Large intestine (tissue), 12 donors: Measurements from ENCODE around the gene TNRC6C. TPM values are rescaled to one million over a fixed set of nuclear protein-coding genes. Genes with fewer than 3 reads are reported as not detected.

Source experiments
- DNase-seq, 2 donors: peaks; one replicate each; pipeline versions ENCODE4 v3.0.0 to v3.0.0-alpha.2; 2013
- H3K27ac ChIP-seq: one replicate; pipeline ENCODE4 v1.5.1; 2013; ENCODE audit warnings: low read length
- H3K27me3 ChIP-seq: 2 replicates; pipeline ENCODE4 v1.6.1; 2013; ENCODE audit warnings: low read length; ENCODE audit not compliant: control insufficient read depth, insufficient read depth
- H3K36me3 ChIP-seq: 2 replicates; pipeline ENCODE4 v1.6.1; 2013; ENCODE audit warnings: low read length; ENCODE audit not compliant: control insufficient read depth, insufficient read depth
- H3K4me1 ChIP-seq: one replicate; pipeline ENCODE4 v1.6.1; 2013; ENCODE audit warnings: low read length; ENCODE audit not compliant: control insufficient read depth, insufficient read depth
- H3K4me3 ChIP-seq: one replicate; pipeline ENCODE4 v1.5.1; 2013; ENCODE audit warnings: low read length
- H3K9me3 ChIP-seq: one replicate; pipeline ENCODE4 v1.6.1; 2013; ENCODE audit warnings: mild to moderate bottlenecking, low read depth, low read length, moderate library complexity; ENCODE audit not compliant: control insufficient read depth
- WGBS: methylation state at CpG from one replicate; pipeline ENCODE4 v1.1.5; 2013; ENCODE audit warnings: low lambda C conversion rate; ENCODE audit not compliant: insufficient coverage; 5-methylcytosine and 5-hydroxymethylcytosine counted together
- long read RNA-seq, 11 donors: transcript quantifications; one replicate each; lab custom pipeline, GENCODE V29; 2026
- polyA plus RNA-seq: library from polyadenylated mRNA; unstranded; fragments of 120-200 nt; gene quantifications from one replicate; pipeline ENCODE4 v1.2.1, GENCODE V29; 2013

The TNRC6C gene
- polyA plus RNA-seq, result 6.5 TPM
- long read RNA-seq, donor 1, result 0 reads
- long read RNA-seq, donor 2, result 0 reads
- long read RNA-seq, donor 3, result 0 reads
- long read RNA-seq, donor 4, result 0 reads
- long read RNA-seq, donor 5, partial matches to known transcripts, result 6 of 6 reads
- long read RNA-seq, donor 5, other reads (novel, unspliced or antisense), result 0 of 6 reads
- long read RNA-seq, donor 6, result 0 reads
- long read RNA-seq, donor 7, result 0 reads
- long read RNA-seq, donor 8, result 0 reads
- long read RNA-seq, donor 9, partial matches to known transcripts, result 8 of 8 reads
- long read RNA-seq, donor 9, other reads (novel, unspliced or antisense), result 0 of 8 reads
- long read RNA-seq, donor 10, partial matches to known transcripts, result 15 of 25 reads
- long read RNA-seq, donor 10, other reads (novel, unspliced or antisense), result 10 of 25 reads
- long read RNA-seq, donor 11, partial matches to known transcripts, result 6 of 6 reads
- long read RNA-seq, donor 11, other reads (novel, unspliced or antisense), result 0 of 6 reads

DNA sequence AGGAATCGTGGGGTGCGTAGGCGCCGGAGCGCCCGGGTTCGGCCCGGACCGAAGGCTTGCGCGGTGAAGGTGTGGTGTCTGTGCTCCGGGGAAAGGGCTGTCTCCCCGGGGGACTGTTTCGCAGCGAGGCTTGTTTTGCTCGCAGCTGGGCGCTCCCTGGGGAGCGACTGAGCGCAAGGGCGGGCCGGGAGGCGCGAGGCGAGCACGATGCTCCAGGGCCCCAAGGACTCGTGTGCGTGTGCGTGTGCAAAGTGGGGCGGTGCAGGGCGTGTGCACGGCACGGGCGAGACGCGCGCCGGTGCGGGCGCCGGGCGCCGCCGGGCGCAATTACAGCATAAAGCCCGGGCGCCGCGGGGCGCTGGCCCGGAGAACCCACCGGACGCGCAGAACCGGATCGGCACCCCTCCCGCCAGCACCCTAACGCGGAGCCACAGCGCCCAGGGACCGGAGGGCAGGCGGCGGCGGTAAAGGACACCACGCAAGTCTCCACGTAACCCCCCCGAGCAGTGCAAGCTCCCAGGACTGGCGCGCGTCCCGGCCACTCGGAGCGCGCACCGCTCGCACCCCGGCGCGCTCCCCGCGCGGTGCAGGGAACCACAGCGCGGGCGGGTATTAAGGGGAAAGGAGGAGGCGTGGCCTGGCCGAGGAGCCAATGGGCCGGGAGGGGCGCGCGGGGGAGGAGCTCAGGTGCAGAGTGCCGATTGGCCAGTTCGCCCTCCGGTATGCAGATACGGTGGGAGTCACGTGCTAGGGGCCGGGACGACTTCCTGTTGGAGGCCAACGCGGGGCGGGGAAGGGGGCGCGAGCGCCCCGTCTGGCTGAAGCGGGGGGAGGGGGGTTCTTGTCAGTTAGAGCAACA is at the start of gene TNRC6C:
Gene TNRC6C (plus strand): TSS at position 847 of the 859 bp plus-strand sequence. CDS start 45,504 bp downstream, outside the sequence.
- Histone ChIP-seq H3K9me3 (no peaks in the 10 kb centered on the region), H3K36me3 (no peaks in the 10 kb centered on the region), H3K27me3 (peaks cover 77% of the 10 kb centered on the region), H3K4me3 (peak within 1 kb of the TSS; percentile 54), H3K27ac (no peak within 1 kb of the TSS), H3K4me1 (peaks cover 15% of the 10 kb centered on the region)
- peak; percentile 99 for DNase-seq
- no CpG with 5 or more reads among the region's 105 CpGs for WGBS

- no peak overlapping the region for H3K27ac ChIP-seq
- WGBS, result no CpG with 5 or more reads among the region's 19 CpGs
- no peaks in the 10 kb centered on the region for H3K36me3 ChIP-seq
- no peak for DNase-seq
- H3K4me1 ChIP-seq, result no peaks in the 10 kb centered on the region
- H3K27me3 ChIP-seq, result peaks cover 48% of the 10 kb centered on the region
- H3K4me3 ChIP-seq, result no peak overlapping the region
- H3K9me3 ChIP-seq, result no peaks in the 10 kb centered on the region
Measured at GRCh38 chr17:77909236-77909635, 49.3 kb upstream of the TNRC6C start.

- H3K9me3 ChIP-seq, result no peaks in the 10 kb centered on the region
- H3K27ac ChIP-seq, result no peak overlapping the region
- no CpG with 5 or more reads among the region's 13 CpGs for WGBS
- H3K4me3 ChIP-seq, result no peak overlapping the region
- H3K27me3 ChIP-seq, result peaks cover 50% of the 10 kb centered on the region
- H3K36me3 ChIP-seq, result no peaks in the 10 kb centered on the region
- no peaks in the 10 kb centered on the region for H3K4me1 ChIP-seq
- DNase-seq, result no peak
Measured at GRCh38 chr17:77909816-77910215, 48.7 kb upstream of the TNRC6C start.

GRCh38 chr17:77914385-77915254 is 43.9 kb upstream of the TNRC6C start:
- no peaks in the 10 kb centered on the region for H3K9me3 ChIP-seq
- no peak overlapping the region for H3K4me3 ChIP-seq
- 57% methylated on average over 5 of the region's 18 CpGs for WGBS
- H3K27ac ChIP-seq, result no peak overlapping the region
- no peaks in the 10 kb centered on the region for H3K36me3 ChIP-seq
- DNase-seq, result peak; percentile 32 to 44
- H3K27me3 ChIP-seq, result peaks cover 46% of the 10 kb centered on the region
- no peaks in the 10 kb centered on the region for H3K4me1 ChIP-seq

DNA sequence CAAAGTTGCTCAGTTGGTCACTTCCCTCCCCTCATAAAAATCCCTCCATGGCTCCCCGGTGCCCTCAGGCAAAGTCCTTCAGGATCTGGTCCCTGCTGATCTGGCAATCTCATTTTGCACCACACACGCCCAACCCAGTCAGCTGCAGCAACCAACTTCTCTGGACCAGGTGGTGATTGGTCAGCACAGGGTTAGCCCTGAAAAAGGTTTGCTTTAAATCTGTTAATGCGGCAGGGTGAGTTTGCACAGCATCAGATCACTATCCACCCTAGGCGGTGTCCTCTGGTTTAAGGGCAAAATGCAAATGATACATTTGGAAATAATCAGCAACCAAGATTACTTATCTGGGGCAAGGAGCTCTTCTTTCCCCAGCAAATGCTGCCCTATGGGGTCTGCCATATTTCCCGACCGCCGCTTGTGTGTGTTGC is 42.9 kb upstream of the TNRC6C start:
- H3K9me3 ChIP-seq, result no peaks in the 10 kb centered on the region
- DNase-seq, result no peak

GRCh38 chr17:77916264-77916663 is 42.2 kb upstream of the TNRC6C start:
- no peak overlapping the region for H3K27ac ChIP-seq
- H3K27me3 ChIP-seq, result peaks cover 50% of the 10 kb centered on the region
- DNase-seq, result no peak
- 40% methylated on average over 1 of the region's 6 CpGs for WGBS
- no peaks in the 10 kb centered on the region for H3K9me3 ChIP-seq
- H3K4me1 ChIP-seq, result no peaks in the 10 kb centered on the region
- H3K4me3 ChIP-seq, result no peak overlapping the region
- no peaks in the 10 kb centered on the region for H3K36me3 ChIP-seq

More for the DNA sequence above, 42.9 kb upstream of the TNRC6C start:
- peaks cover 47% of the 10 kb centered on the region for H3K27me3 ChIP-seq
- H3K4me3 ChIP-seq, result no peak overlapping the region
- H3K36me3 ChIP-seq, result no peaks in the 10 kb centered on the region
- no peak overlapping the region for H3K27ac ChIP-seq
- no peaks in the 10 kb centered on the region for H3K4me1 ChIP-seq
- WGBS, result no CpG with 5 or more reads among the region's 7 CpGs

DNA sequence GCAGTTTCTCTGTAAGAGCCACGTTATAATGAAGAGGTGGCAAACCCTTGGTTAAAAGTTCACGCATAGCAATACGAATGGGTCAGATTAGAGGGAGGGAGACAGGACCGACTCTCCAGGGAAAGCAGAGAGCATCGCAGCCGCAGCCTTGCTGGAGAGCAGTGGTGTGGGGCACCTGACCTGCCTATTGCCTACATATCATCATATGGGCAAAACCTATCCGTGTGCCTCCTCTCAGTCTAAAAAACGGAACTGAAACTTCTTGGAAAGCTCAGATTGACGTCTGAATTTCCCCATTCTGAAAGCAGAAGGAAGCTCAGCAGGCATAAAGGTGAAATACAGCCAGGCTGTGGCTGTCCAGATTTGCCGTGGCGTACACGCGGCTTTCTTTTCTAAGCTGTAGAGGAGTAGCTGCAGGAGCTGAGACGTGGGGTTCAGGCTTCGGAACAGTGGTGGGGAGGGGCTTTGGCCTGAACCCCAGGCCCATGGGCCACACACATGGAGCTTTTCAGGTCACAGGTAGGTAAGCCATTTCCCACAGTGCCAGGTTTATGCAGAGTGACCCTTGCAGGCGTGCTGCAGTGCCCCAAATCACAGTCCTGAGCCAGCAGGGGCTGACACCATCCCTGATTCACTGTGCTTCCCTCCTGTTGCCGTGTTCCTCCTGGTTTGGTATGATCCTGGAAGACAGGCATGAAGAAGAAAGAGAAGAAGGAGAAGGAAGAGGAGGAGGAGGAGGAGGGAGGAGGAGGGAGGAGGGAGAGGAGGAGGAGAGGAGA is 41.6 kb upstream of the TNRC6C start:
- H3K4me3 ChIP-seq, result no peak overlapping the region
- H3K4me1 ChIP-seq, result no peaks in the 10 kb centered on the region
- peaks cover 56% of the 10 kb centered on the region for H3K27me3 ChIP-seq
- no CpG with 5 or more reads among the region's 17 CpGs for WGBS
- DNase-seq, result no peak
- H3K9me3 ChIP-seq, result no peaks in the 10 kb centered on the region
- no peaks in the 10 kb centered on the region for H3K36me3 ChIP-seq
- H3K27ac ChIP-seq, result no peak overlapping the region

GRCh38 chr17:77919276-77919675 is 39.2 kb upstream of the TNRC6C start:
- Histone ChIP-seq H3K27ac (no peak overlapping the region), H3K4me3 (no peak overlapping the region), H3K36me3 (no peaks in the 10 kb centered on the region), H3K9me3 (no peaks in the 10 kb centered on the region), H3K27me3 (peaks cover 67% of the 10 kb centered on the region), H3K4me1 (peaks cover 4% of the 10 kb centered on the region)
- DNase-seq, result no peak
- no CpG with 5 or more reads among the region's 3 CpGs for WGBS

GRCh38 chr17:77923135-77923534 is 35.4 kb upstream of the TNRC6C start:
- no CpG with 5 or more reads among the region's 9 CpGs for WGBS
- Histone ChIP-seq H3K36me3 (no peaks in the 10 kb centered on the region), H3K27ac (no peak overlapping the region), H3K4me3 (no peak overlapping the region), H3K9me3 (no peaks in the 10 kb centered on the region), H3K4me1 (peaks cover 4% of the 10 kb centered on the region), H3K27me3 (peaks cover 71% of the 10 kb centered on the region)
- no peak for DNase-seq
